Choroid plexus epithelial cell (primary cell): ENCODE data around the gene NMT2.

Experiments used
- DNase-seq: peaks from one replicate; pipeline ENCODE4 v3.0.0-alpha.2; 2010; ENCODE audit warnings: low read depth
- H3K4me3 ChIP-seq: 2 replicates; pipeline ENCODE4 v1.5.1; 2011; ENCODE audit warnings: low read depth, mild to moderate bottlenecking, control low read depth, low read length, moderate library complexity
- CTCF ChIP-seq: conservative IDR thresholded peaks from 2 replicates; pipeline ENCODE4 v1.5.1; 2011; ENCODE audit warnings: low read depth, mild to moderate bottlenecking, control low read depth, inconsistent platforms, low read length, moderate library complexity

The NMT2 gene

GRCh38 chr10:15180736-15181135 is 12.2 kb upstream of the NMT2 start:
- DNase-seq, result peak; percentile 30
- TF ChIP-seq CTCF, result no peak
- H3K4me3 ChIP-seq, result no peak overlapping the region

- no peak for DNase-seq
- no peak for TF ChIP-seq CTCF
- no peak overlapping the region for H3K4me3 ChIP-seq
Observed at GRCh38 chr10:15176269-15176668, 7.8 kb upstream of the NMT2 start.

GRCh38 chr10:15175587-15175986 is 7.1 kb upstream of the NMT2 start:
- DNase-seq, result no peak
- no peak for TF ChIP-seq CTCF
- H3K4me3 ChIP-seq, result no peak overlapping the region

- H3K4me3 ChIP-seq, result no peak overlapping the region
- DNase-seq, result no peak
- no peak for TF ChIP-seq CTCF
Observed at GRCh38 chr10:15172306-15172840, 3.9 kb upstream of the NMT2 start.

GRCh38 chr10:15169555-15170401 is 1.3 kb upstream of the NMT2 start:
- no peak overlapping the region for H3K4me3 ChIP-seq
- TF ChIP-seq CTCF, result no peak
- peak; percentile 24 for DNase-seq

GRCh38 chr10:15168786-15169554 is 477 bp upstream of the NMT2 start:
- no peak for TF ChIP-seq CTCF
- H3K4me3 ChIP-seq, result peak overlapping the region; percentile 21
- peak; percentile 98 for DNase-seq
